Transverse colon (tissue), 3 donors: ENCODE data around the gene RPA1.

ENCODE experiments used
- CTCF ChIP-seq, 5 experiments: fragments of 200-600 bp in 3 of 5; fragments of 450-650 bp in 2 of 5; sonication (generic) in 3 of 5; IDR thresholded peaks; 1 replicate in 2 of 5; 2 replicates in 3 of 5; pipeline ENCODE4 v1.5.1; 2016 to 2017; ENCODE audit warnings: antibody characterized with exemption in 5 of 5, inconsistent platforms in 3 of 5, mild to moderate bottlenecking in 2 of 5, moderate library complexity in 1 of 5
- EP300 ChIP-seq: sonication (generic); formaldehyde crosslinking; IDR thresholded peaks from one replicate; pipeline ENCODE4 v1.6.1; 2017; ENCODE audit warnings: antibody characterized with exemption, low read depth
- POLR2A ChIP-seq: fragments of 450-650 bp; IDR thresholded peaks from one replicate; pipeline ENCODE4 v1.6.1; 2016; ENCODE audit warnings: antibody characterized with exemption, mild to moderate bottlenecking, moderate library complexity

DNA sequence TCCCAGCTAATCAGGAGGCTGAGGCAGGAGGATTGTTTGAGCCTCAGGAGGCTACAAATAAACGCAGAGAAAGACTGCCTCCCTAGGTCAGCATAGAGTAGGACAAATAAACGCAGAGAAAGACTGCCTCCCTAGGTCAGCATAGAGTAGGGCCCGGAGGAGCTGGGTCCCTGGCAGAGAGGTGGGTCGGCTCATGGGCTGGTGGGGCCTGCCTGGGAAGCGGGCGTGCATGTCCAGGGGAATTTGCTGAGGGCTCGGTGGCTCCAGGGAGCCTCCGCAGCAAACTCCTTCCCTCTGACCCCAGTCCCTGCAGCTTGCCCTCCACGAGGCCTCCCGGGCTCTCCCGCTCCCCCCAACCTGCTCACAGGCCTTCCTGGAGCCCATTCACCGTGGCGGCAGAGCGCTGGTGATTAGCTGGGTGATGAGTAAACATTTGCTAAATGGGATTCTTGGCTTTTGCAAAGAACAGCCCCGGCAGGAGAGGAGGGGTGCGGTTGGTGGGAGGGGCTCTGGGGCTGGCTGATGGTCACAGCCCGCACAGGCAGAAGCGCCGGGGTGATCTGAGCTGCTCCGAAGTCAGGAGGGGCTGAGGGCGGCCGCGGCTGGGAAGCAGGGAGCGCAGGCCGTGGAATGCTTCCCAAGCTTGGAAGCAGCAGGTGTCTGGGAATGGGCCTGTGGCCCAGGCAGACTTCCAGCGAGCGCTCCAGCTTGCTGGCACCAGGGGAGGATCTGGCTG lies 102.2 kb downstream of the RPA1 start:
- no peak for TF ChIP-seq CTCF (IDR thresholded peaks at IDR 0.05)
- no peak for TF ChIP-seq EP300
- TF ChIP-seq POLR2A: no peak
